ENCODE data around the gene ALK.

Gene ALK

GRCh38 chr2:29723255-29724001 lies 198.0 kb downstream of the ALK start:
- Histone ChIP-seq H2AK5ac (ENCODE audit: low read depth, low read length) (no peak overlapping the region), H3K4me2 (ENCODE audit: insufficient read depth, low read length, poor library complexity, severe bottlenecking) (no peak overlapping the region), H2BK15ac (ENCODE audit: low read length) (no peak overlapping the region), H3K36me3 (replicated peaks in 1 of 2; ENCODE audit: control insufficient read depth in 2 of 2, insufficient read depth in 2 of 2, low read length in 2 of 2) (no peaks in the 10 kb centered on the region), H3K4me3 (ENCODE audit: low read length in 2 of 2) (no peak overlapping the region), H2BK12ac (ENCODE audit: low read length) (no peak overlapping the region), H3K18ac (ENCODE audit: low read length) (peak overlapping the region; percentile 15), H2BK120ac (ENCODE audit: low read depth, low read length) (no peak overlapping the region), H3K4me1 (ENCODE audit: control insufficient read depth in 2 of 2, insufficient read depth in 1 of 2, low read depth in 1 of 2, low read length in 2 of 2) (peaks cover 17 to 45% of the 10 kb centered on the region in 2 donors), H3K9me3 (replicated peaks in 1 of 2; ENCODE audit: control insufficient read depth in 2 of 2, insufficient read depth in 1 of 2, low read depth in 1 of 2, low read length in 2 of 2) (no peaks in the 10 kb centered on the region), H3K27me3 (ENCODE audit: control insufficient read depth in 3 of 3, insufficient read depth in 3 of 3, low read depth in 1 of 3, low read length in 3 of 3) (peaks cover 0 to 3% (median 0%) of the 10 kb centered on the region in 3 experiments), H2BK5ac (ENCODE audit: low read length) (no peak overlapping the region), H2AFZ (ENCODE audit: low read length) (no peak overlapping the region), H3K9ac (ENCODE audit: low read depth, low read length, poor library complexity) (no peak overlapping the region), H4K8ac (ENCODE audit: low read depth, low read length) (no peak overlapping the region), H3K4ac (ENCODE audit: low read length) (no peak overlapping the region), H3K23ac (ENCODE audit: low read depth, low read length, poor library complexity) (no peak overlapping the region), H3K14ac (ENCODE audit: low read length) (no peak overlapping the region), H3K27ac (replicated peaks; ENCODE audit: low read length) (no peak overlapping the region), H4K91ac (ENCODE audit: low read depth, low read length, poor library complexity) (no peak overlapping the region), H3K79me1 (ENCODE audit: low read depth, low read length) (no peaks in the 10 kb centered on the region)
- no CpG with 5 or more reads among the region's 7 CpGs for whole genome bisulfite sequencing, 2 donors (ENCODE audit: extremely low coverage in 2 of 2, insufficient read length in 2 of 2, insufficient replicate concordance in 1 of 2)
- DNase-seq (ENCODE audit: low spot score): no peak

- DNase-seq (ENCODE audit: low spot score): peak; percentile 48
- Histone ChIP-seq H3K4me2 (ENCODE audit: insufficient read depth, low read length, poor library complexity, severe bottlenecking) (no peak overlapping the region), H3K36me3 (replicated peaks in 1 of 2; ENCODE audit: control insufficient read depth in 2 of 2, insufficient read depth in 2 of 2, low read length in 2 of 2) (peaks cover 0 to 9% of the 10 kb centered on the region in 2 donors), H2AK5ac (ENCODE audit: low read depth, low read length) (no peak overlapping the region), H2BK5ac (ENCODE audit: low read length) (no peak overlapping the region), H3K9ac (ENCODE audit: low read depth, low read length, poor library complexity) (no peak overlapping the region), H3K18ac (ENCODE audit: low read length) (no peak overlapping the region), H2BK120ac (ENCODE audit: low read depth, low read length) (no peak overlapping the region), H3K27me3 (ENCODE audit: control insufficient read depth in 3 of 3, insufficient read depth in 3 of 3, low read depth in 1 of 3, low read length in 3 of 3) (peaks cover 0 to 3% (median 0%) of the 10 kb centered on the region in 3 experiments), H2BK15ac (ENCODE audit: low read length) (no peak overlapping the region), H3K79me1 (ENCODE audit: low read depth, low read length) (no peaks in the 10 kb centered on the region), H3K4ac (ENCODE audit: low read length) (no peak overlapping the region), H3K27ac (replicated peaks; ENCODE audit: low read length) (no peak overlapping the region), H4K8ac (ENCODE audit: low read depth, low read length) (no peak overlapping the region), H2BK12ac (ENCODE audit: low read length) (no peak overlapping the region), H2AFZ (ENCODE audit: low read length) (no peak overlapping the region), H3K4me3 (ENCODE audit: low read length in 2 of 2) (no peak overlapping the region), H3K14ac (ENCODE audit: low read length) (no peak overlapping the region), H3K23ac (ENCODE audit: low read depth, low read length, poor library complexity) (no peak overlapping the region), H4K91ac (ENCODE audit: low read depth, low read length, poor library complexity) (no peak overlapping the region), H3K4me1 (ENCODE audit: control insufficient read depth in 2 of 2, insufficient read depth in 1 of 2, low read depth in 1 of 2, low read length in 2 of 2) (peaks cover 17 to 42% of the 10 kb centered on the region in 2 donors), H3K9me3 (replicated peaks in 1 of 2; ENCODE audit: control insufficient read depth in 2 of 2, insufficient read depth in 1 of 2, low read depth in 1 of 2, low read length in 2 of 2) (no peaks in the 10 kb centered on the region)
- WGBS, 2 donors (ENCODE audit: extremely low coverage in 2 of 2, insufficient read length in 2 of 2, insufficient replicate concordance in 1 of 2): no CpG with 5 or more reads among the region's 3 CpGs
Measured at GRCh38 chr2:29719639-29720038, 201.7 kb downstream of the ALK start.

GRCh38 chr2:29718076-29718686 lies 203.2 kb downstream of the ALK start:
- Histone ChIP-seq H3K79me1 (ENCODE audit: low read depth, low read length) (no peaks in the 10 kb centered on the region), H3K4me3 (ENCODE audit: low read length in 2 of 2) (no peak overlapping the region), H3K27ac (replicated peaks; ENCODE audit: low read length) (no peak overlapping the region), H3K27me3 (ENCODE audit: control insufficient read depth in 3 of 3, insufficient read depth in 3 of 3, low read depth in 1 of 3, low read length in 3 of 3) (peaks cover 0 to 3% (median 0%) of the 10 kb centered on the region in 3 experiments), H2BK5ac (ENCODE audit: low read length) (no peak overlapping the region), H2AFZ (ENCODE audit: low read length) (peak overlapping the region; percentile 57), H3K14ac (ENCODE audit: low read length) (no peak overlapping the region), H3K4me2 (ENCODE audit: insufficient read depth, low read length, poor library complexity, severe bottlenecking) (no peak overlapping the region), H4K91ac (ENCODE audit: low read depth, low read length, poor library complexity) (no peak overlapping the region), H3K4ac (ENCODE audit: low read length) (no peak overlapping the region), H2AK5ac (ENCODE audit: low read depth, low read length) (no peak overlapping the region), H2BK120ac (ENCODE audit: low read depth, low read length) (no peak overlapping the region), H3K36me3 (replicated peaks in 1 of 2; ENCODE audit: control insufficient read depth in 2 of 2, insufficient read depth in 2 of 2, low read length in 2 of 2) (peaks cover 0 to 16% of the 10 kb centered on the region in 2 donors), H3K4me1 (ENCODE audit: control insufficient read depth in 2 of 2, insufficient read depth in 1 of 2, low read depth in 1 of 2, low read length in 2 of 2) (peaks cover 17 to 39% of the 10 kb centered on the region in 2 donors), H3K9ac (ENCODE audit: low read depth, low read length, poor library complexity) (no peak overlapping the region), H3K23ac (ENCODE audit: low read depth, low read length, poor library complexity) (no peak overlapping the region), H4K8ac (ENCODE audit: low read depth, low read length) (no peak overlapping the region), H3K9me3 (replicated peaks in 1 of 2; ENCODE audit: control insufficient read depth in 2 of 2, insufficient read depth in 1 of 2, low read depth in 1 of 2, low read length in 2 of 2) (no peaks in the 10 kb centered on the region), H3K18ac (ENCODE audit: low read length) (no peak overlapping the region), H2BK12ac (ENCODE audit: low read length) (no peak overlapping the region), H2BK15ac (ENCODE audit: low read length) (no peak overlapping the region)
- no CpG with 5 or more reads among the region's 5 CpGs for WGBS, 2 donors (ENCODE audit: extremely low coverage in 2 of 2, insufficient read length in 2 of 2, insufficient replicate concordance in 1 of 2)
- no peak for DNase-seq (ENCODE audit: low spot score)

GRCh38 chr2:29715655-29716054 lies 205.7 kb downstream of the ALK start:
- Histone ChIP-seq H3K4me1 (ENCODE audit: control insufficient read depth in 2 of 2, insufficient read depth in 1 of 2, low read depth in 1 of 2, low read length in 2 of 2) (peaks cover 17 to 33% of the 10 kb centered on the region in 2 donors), H2BK15ac (ENCODE audit: low read length) (no peak overlapping the region), H3K27ac (replicated peaks; ENCODE audit: low read length) (no peak overlapping the region), H2AFZ (ENCODE audit: low read length) (no peak overlapping the region), H3K9me3 (replicated peaks in 1 of 2; ENCODE audit: control insufficient read depth in 2 of 2, insufficient read depth in 1 of 2, low read depth in 1 of 2, low read length in 2 of 2) (no peaks in the 10 kb centered on the region), H3K23ac (ENCODE audit: low read depth, low read length, poor library complexity) (no peak overlapping the region), H3K4me2 (ENCODE audit: insufficient read depth, low read length, poor library complexity, severe bottlenecking) (no peak overlapping the region), H2AK5ac (ENCODE audit: low read depth, low read length) (no peak overlapping the region), H2BK12ac (ENCODE audit: low read length) (no peak overlapping the region), H4K91ac (ENCODE audit: low read depth, low read length, poor library complexity) (no peak overlapping the region), H4K8ac (ENCODE audit: low read depth, low read length) (no peak overlapping the region), H3K14ac (ENCODE audit: low read length) (no peak overlapping the region), H2BK120ac (ENCODE audit: low read depth, low read length) (no peak overlapping the region), H3K4ac (ENCODE audit: low read length) (no peak overlapping the region), H3K79me1 (ENCODE audit: low read depth, low read length) (no peaks in the 10 kb centered on the region), H3K18ac (ENCODE audit: low read length) (no peak overlapping the region), H3K27me3 (ENCODE audit: control insufficient read depth in 3 of 3, insufficient read depth in 3 of 3, low read depth in 1 of 3, low read length in 3 of 3) (peaks cover 0 to 1% (median 0%) of the 10 kb centered on the region in 3 experiments), H3K36me3 (replicated peaks in 1 of 2; ENCODE audit: control insufficient read depth in 2 of 2, insufficient read depth in 2 of 2, low read length in 2 of 2) (peaks cover 0 to 16% of the 10 kb centered on the region in 2 donors), H2BK5ac (ENCODE audit: low read length) (no peak overlapping the region), H3K9ac (ENCODE audit: low read depth, low read length, poor library complexity) (no peak overlapping the region), H3K4me3 (ENCODE audit: low read length in 2 of 2) (no peak overlapping the region)
- no peak for DNase-seq (ENCODE audit: low spot score)
- WGBS, 2 donors (ENCODE audit: extremely low coverage in 2 of 2, insufficient read length in 2 of 2, insufficient replicate concordance in 1 of 2): no CpG with 5 or more reads among the region's 3 CpGs

All from neuronal stem cell (in vitro differentiated cells).